K562 (cell line): ENCODE data around the gene WDR91. TPM values are rescaled to one million over a fixed set of nuclear protein-coding genes. Genes with fewer than 3 reads are reported as not detected.

Experiments
- ATAC-seq: fragments of 200-7000 bp; cut with Tn5 transposase; 3 replicates; pipeline ENCODE4 v1.9.1; 2020; ENCODE audit warnings: moderate library complexity
- BruUV-seq: library from RNA; stranded (reverse); fragments of 400-500 nt; replicated peaks from 2 replicates; lab custom pipeline; 2021; lab: Mats Ljungman, UMichigan
- CTCF ChIA-PET: fragments of 300-600 bp; formaldehyde crosslinking; extraction: SDS; loops from one replicate; lab custom pipeline; 2021; ENCODE audit warnings: low intra/inter-chr PET ratio; lab: Yijun Ruan, JAX
- POLR2A ChIA-PET: fragments of 300-600, 350-650 bp; sonication (Branson Sonifier 250); formaldehyde crosslinking; extraction: SDS; loops from one replicate; lab custom pipeline; 2021; ENCODE audit warnings: antibody characterized with exemption, inconsistent platforms; lab: Yijun Ruan, JAX
- DNase-seq, 4 experiments: peaks; one replicate each; pipeline versions ENCODE4 v3.0.0 to v3.0.0-alpha.2; 2011 to 2018; ENCODE audit warnings: low spot score in 3 of 4, mixed read lengths in 3 of 4; ENCODE audit errors: extremely low read depth in 1 of 4
- FAIRE-seq: peaks from 2 replicates; lab custom pipeline; 2011; peaks lifted over from hg19 to GRCh38; lab: Jason Lieb, UNC
- H2AFZ ChIP-seq: 2 replicates; pipeline ENCODE4 v1.6.0; 2011; ENCODE audit warnings: low read depth, low read length, control low read depth, inconsistent platforms
- H3K27ac ChIP-seq: fragments of 200-600 bp; 3 replicates; pipeline ENCODE4 v1.8.0; 2011; ENCODE audit warnings: low read depth, mild to moderate bottlenecking, control low read depth, inconsistent platforms, low read length, moderate library complexity, mixed read lengths; ENCODE audit errors: extremely low read depth
- H3K27me3 ChIP-seq, 2 experiments: fragments of 300-600 bp in 1 of 2; 2 replicates in 1 of 2; 3 replicates in 1 of 2; pipeline versions ENCODE4 v1.6.0 to v1.8.0; 2011; ENCODE audit warnings: inconsistent platforms in 2 of 2, low read length in 2 of 2, mild to moderate bottlenecking in 1 of 2, mixed read lengths in 1 of 2, moderate library complexity in 1 of 2; ENCODE audit not compliant: control insufficient read depth in 2 of 2, insufficient read depth in 2 of 2
- H3K36me3 ChIP-seq: fragments of 300-600 bp; 3 replicates; pipeline ENCODE4 v1.8.0; 2011; ENCODE audit warnings: mild to moderate bottlenecking, low read length, inconsistent platforms; ENCODE audit not compliant: control insufficient read depth, insufficient read depth
- H3K4me1 ChIP-seq, 2 experiments: fragments of 200-600 bp in 1 of 2; replicated peaks in 1 of 2; 2 replicates in 1 of 2; 3 replicates in 1 of 2; pipeline versions ENCODE4 v1.5.1 to v1.8.0; 2011; ENCODE audit warnings: inconsistent platforms in 2 of 2, low read length in 2 of 2, mild to moderate bottlenecking in 1 of 2, mixed read lengths in 1 of 2, moderate library complexity in 1 of 2; ENCODE audit not compliant: control insufficient read depth in 2 of 2, insufficient read depth in 2 of 2
- H3K4me2 ChIP-seq: 2 replicates; pipeline ENCODE4 v1.6.1; 2011; ENCODE audit warnings: low read length, control low read depth, inconsistent platforms, mixed read lengths; ENCODE audit not compliant: insufficient read depth
- H3K4me3 ChIP-seq: fragments of 200-600 bp; sonication (generic), shearing (Covaris generic); 2 replicates; pipeline ENCODE4 v1.5.1; 2016; ENCODE audit warnings: control low read depth, inconsistent platforms
- H3K79me2 ChIP-seq: fragments of 200-600 bp; 3 replicates; pipeline ENCODE4 v1.8.0; 2011; ENCODE audit warnings: low read length, inconsistent platforms; ENCODE audit not compliant: control insufficient read depth, insufficient read depth
- H3K9ac ChIP-seq, 2 experiments: 2 replicates each; pipeline versions ENCODE4 v1.6.0 to v1.6.1; 2011; ENCODE audit warnings: low read depth in 2 of 2, low read length in 2 of 2, control low read depth in 1 of 2, inconsistent platforms in 1 of 2, mild to moderate bottlenecking in 1 of 2, mixed read lengths in 1 of 2; ENCODE audit not compliant: insufficient read depth in 1 of 2
- H3K9me1 ChIP-seq: one replicate; pipeline ENCODE4 v1.6.0; 2011; ENCODE audit warnings: inconsistent platforms, mild to moderate bottlenecking, low read length, moderate library complexity; ENCODE audit not compliant: control insufficient read depth, insufficient read depth
- H3K9me3 ChIP-seq: replicated peaks from 2 replicates; pipeline ENCODE4 v1.5.1; 2011; ENCODE audit warnings: low read depth, low read length, inconsistent platforms; ENCODE audit not compliant: control insufficient read depth, insufficient read depth
- H4K20me1 ChIP-seq: replicated peaks from 2 replicates; pipeline ENCODE4 v1.6.1; 2011; ENCODE audit warnings: low read length, inconsistent platforms, mixed read lengths; ENCODE audit not compliant: control insufficient read depth, insufficient read depth
- FOXM1 ChIP-seq, 2 experiments: fragments of 450-650 bp in 1 of 2; sonication (generic) in 1 of 2; formaldehyde crosslinking in 1 of 2; IDR thresholded peaks; 2 replicates each; pipeline versions ENCODE4 v1.6.1 to v1.9.0; 2017 to 2022; ENCODE audit warnings: low read depth in 2 of 2, mild to moderate bottlenecking in 2 of 2, missing genetic modification reagents in 1 of 2, moderate library complexity in 1 of 2
- POLR2G ChIP-seq: fragments of 200-400 bp; formaldehyde crosslinking; IDR thresholded peaks from 2 replicates; pipeline ENCODE4 v1.6.1; 2017; ENCODE audit warnings: low read depth, mild to moderate bottlenecking, antibody characterized with exemption, low read length, moderate library complexity
- RBFOX2 ChIP-seq: fragments of 200-400 bp; formaldehyde crosslinking; IDR thresholded peaks from 2 replicates; pipeline ENCODE4 v1.6.1; 2017; ENCODE audit warnings: low read depth, mild to moderate bottlenecking, low read length, moderate library complexity
- TEAD2 ChIP-seq: fragments of 450-650 bp; IDR thresholded peaks from 2 replicates; pipeline ENCODE4 v1.6.1; 2016; ENCODE audit warnings: missing genetic modification characterization, control low read depth, missing compliant biosample characterization
- WGBS: fragments of 100-300 bp; shearing (Covaris generic); methylation state at CpG from one replicate; pipeline ENCODE4 v1.1.6; 2016; ENCODE audit warnings: low coverage, mixed read lengths; ENCODE audit not compliant: insufficient coverage; ENCODE audit errors: missing lambda C conversion rate; 5-methylcytosine and 5-hydroxymethylcytosine counted together
- in situ Hi-C: fragments of 300-500 bp; cut with MboI; formaldehyde crosslinking; loops from 4 replicates; pipeline ENCODE4 v1.15.0; 2018; ENCODE audit warnings: inconsistent platforms, mixed read lengths
- intact Hi-C: fragments of 100-400 bp; cut with micrococcal nuclease; formaldehyde crosslinking; loops from 2 replicates; pipeline ENCODE4 v1.14.2; 2022
- polyA plus RNA-seq, 8 experiments: library from polyadenylated mRNA; depleted of rRNA in 4 of 8; stranded (reverse) in 5 of 8; unstranded in 3 of 8; fragments of >200 nt; fragmentation: Nextera tagmentation in 2 of 8; fragmentation: Illumina TruSeq in 1 of 8; extraction: Ambion mirVana in 2 of 8; extraction: Trizol in 1 of 8; gene quantifications; 2 replicates each; pipeline versions ENCODE4 v1.2.1 to v1.2.3, GENCODE V29; 2011 to 2014; ENCODE audit warnings: inconsistent platforms in 1 of 8, missing spikeins in 1 of 8
- total RNA-seq, 7 experiments: library from RNA; depleted of rRNA in 6 of 7; stranded (reverse); fragments of >200 nt in 6 of 7; fragmentation: Illumina TruSeq in 2 of 7; extraction: Trizol in 2 of 7; gene quantifications; 2 replicates each; pipeline versions ENCODE4 v1.2.1 to v1.2.3, GENCODE V29; 2011 to 2021; ENCODE audit warnings: low replicate concordance in 1 of 7
- TF ChIP-seq, protein P1 (sequence below): fragments of 450-650 bp; IDR thresholded peaks from 2 replicates; pipeline ENCODE4 v1.6.1; 2016; ENCODE audit warnings: mild to moderate bottlenecking
- TF ChIP-seq, protein P2 (sequence below), 2 experiments: fragments of 150-350 bp in 1 of 2; IDR thresholded peaks; 2 replicates each; pipeline ENCODE4 v1.6.1; 2012 to 2016; ENCODE audit warnings: low read depth in 2 of 2, low read length in 2 of 2, mild to moderate bottlenecking in 1 of 2, moderate library complexity in 1 of 2

The WDR91 gene
- total and polyA plus RNA-seq, 9 of the 15 experiments (the other 6 are each of a cell fraction or from before 2014, with no cell fraction given): 1.9 to 18.2 (median 9.8) TPM

DNA sequence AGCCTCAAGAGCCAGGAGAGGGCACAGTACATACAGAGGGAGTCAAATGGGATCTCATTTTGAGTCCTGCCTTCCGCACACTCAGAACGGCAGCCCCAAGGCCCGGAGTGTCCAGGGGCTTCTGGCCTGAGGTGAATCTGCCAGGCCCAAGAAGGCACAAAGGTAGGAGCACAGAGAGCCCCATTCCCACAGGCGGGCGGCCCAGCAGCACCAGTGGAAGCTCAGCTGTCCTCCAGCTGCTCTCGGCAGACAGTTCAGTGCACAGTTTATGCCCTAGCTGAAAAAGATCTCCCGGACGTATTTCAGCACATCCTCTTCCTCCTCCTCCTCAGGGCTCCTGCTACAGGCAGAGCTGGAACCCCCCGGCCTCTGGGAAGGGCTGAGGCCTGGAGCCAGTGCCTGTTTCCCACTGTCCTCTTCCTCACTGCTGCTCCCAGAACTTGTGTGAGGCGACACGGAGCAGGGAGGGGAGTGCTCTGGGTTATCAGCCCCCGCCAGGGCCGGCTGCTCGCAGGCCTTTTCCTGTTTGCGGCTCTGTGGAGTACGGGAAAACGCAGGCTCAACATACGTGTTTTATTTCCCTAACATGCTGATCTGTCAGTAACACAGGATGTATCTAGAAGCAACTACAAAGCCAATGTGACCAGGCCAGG, 44.9 kb downstream of the WDR91 start:
- peaks cover 53% of the 10 kb centered on the region for H3K36me3 ChIP-seq
- WGBS: 92% methylated on average over 18 of the region's 18 CpGs
- H3K4me3 ChIP-seq: no peak overlapping the region
- POLR2A ChIA-PET: interaction anchor here (1.2 kb wide), 1 partner anchor 24 kb away, joined by 3 read pairs; no protein-coding TSS in a partner anchor
- BruUV-seq: no TSS peak
- in situ Hi-C loops (no loop called here), intact Hi-C loops (no loop called here)
- no peak overlapping the region for H3K27ac ChIP-seq
- H3K79me2 ChIP-seq: peaks cover 33% of the 10 kb centered on the region
- no peak for ATAC-seq
- peaks cover 19 to 34% of the 10 kb centered on the region in 2 experiments for H3K4me1 ChIP-seq
- H3K9me1 ChIP-seq: no peaks in the 10 kb centered on the region
- TF ChIP-seq, protein P1, sequence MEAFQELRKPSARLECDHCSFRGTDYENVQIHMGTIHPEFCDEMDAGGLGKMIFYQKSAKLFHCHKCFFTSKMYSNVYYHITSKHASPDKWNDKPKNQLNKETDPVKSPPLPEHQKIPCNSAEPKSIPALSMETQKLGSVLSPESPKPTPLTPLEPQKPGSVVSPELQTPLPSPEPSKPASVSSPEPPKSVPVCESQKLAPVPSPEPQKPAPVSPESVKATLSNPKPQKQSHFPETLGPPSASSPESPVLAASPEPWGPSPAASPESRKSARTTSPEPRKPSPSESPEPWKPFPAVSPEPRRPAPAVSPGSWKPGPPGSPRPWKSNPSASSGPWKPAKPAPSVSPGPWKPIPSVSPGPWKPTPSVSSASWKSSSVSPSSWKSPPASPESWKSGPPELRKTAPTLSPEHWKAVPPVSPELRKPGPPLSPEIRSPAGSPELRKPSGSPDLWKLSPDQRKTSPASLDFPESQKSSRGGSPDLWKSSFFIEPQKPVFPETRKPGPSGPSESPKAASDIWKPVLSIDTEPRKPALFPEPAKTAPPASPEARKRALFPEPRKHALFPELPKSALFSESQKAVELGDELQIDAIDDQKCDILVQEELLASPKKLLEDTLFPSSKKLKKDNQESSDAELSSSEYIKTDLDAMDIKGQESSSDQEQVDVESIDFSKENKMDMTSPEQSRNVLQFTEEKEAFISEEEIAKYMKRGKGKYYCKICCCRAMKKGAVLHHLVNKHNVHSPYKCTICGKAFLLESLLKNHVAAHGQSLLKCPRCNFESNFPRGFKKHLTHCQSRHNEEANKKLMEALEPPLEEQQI: no peak
- TF ChIP-seq, protein P2, sequence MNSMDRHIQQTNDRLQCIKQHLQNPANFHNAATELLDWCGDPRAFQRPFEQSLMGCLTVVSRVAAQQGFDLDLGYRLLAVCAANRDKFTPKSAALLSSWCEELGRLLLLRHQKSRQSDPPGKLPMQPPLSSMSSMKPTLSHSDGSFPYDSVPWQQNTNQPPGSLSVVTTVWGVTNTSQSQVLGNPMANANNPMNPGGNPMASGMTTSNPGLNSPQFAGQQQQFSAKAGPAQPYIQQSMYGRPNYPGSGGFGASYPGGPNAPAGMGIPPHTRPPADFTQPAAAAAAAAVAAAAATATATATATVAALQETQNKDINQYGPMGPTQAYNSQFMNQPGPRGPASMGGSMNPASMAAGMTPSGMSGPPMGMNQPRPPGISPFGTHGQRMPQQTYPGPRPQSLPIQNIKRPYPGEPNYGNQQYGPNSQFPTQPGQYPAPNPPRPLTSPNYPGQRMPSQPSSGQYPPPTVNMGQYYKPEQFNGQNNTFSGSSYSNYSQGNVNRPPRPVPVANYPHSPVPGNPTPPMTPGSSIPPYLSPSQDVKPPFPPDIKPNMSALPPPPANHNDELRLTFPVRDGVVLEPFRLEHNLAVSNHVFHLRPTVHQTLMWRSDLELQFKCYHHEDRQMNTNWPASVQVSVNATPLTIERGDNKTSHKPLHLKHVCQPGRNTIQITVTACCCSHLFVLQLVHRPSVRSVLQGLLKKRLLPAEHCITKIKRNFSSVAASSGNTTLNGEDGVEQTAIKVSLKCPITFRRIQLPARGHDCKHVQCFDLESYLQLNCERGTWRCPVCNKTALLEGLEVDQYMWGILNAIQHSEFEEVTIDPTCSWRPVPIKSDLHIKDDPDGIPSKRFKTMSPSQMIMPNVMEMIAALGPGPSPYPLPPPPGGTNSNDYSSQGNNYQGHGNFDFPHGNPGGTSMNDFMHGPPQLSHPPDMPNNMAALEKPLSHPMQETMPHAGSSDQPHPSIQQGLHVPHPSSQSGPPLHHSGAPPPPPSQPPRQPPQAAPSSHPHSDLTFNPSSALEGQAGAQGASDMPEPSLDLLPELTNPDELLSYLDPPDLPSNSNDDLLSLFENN (IDR thresholded peaks at IDR 0.05; ENCODE audit: low read depth in 2 of 2, low read length in 2 of 2): no peak
- peak; percentile 56 for TF ChIP-seq POLR2G
- no peak for TF ChIP-seq FOXM1 (IDR thresholded peaks at IDR 0.05; ENCODE audit: low read depth)
- no peak for TF ChIP-seq FOXM1 (CRISPR knock-in tag; IDR thresholded peaks at IDR 0.05; ENCODE audit: low read depth)
- peak; percentile 57 for TF ChIP-seq RBFOX2
- TF ChIP-seq TEAD2 (tag): no peak
- 0 out of 2 replicates have a peak, but pooled peaks cover 5% of the 10 kb centered on the region for H4K20me1 ChIP-seq
- CTCF ChIA-PET: no interaction called here
- no peak for DNase-seq
- H3K4me2 ChIP-seq: no peak overlapping the region
- H3K27me3 ChIP-seq: no peaks in the 10 kb centered on the region
- no peak overlapping the region for H3K9ac ChIP-seq
- peaks cover 17% of the 10 kb centered on the region for H3K9me3 ChIP-seq
- H2AFZ ChIP-seq: no peak overlapping the region
- FAIRE-seq: no peak
